Right lobe of liver (tissue), 4 donors: Measurements from ENCODE around the gene ASAH2.

Experiments used
- POLR2A ChIP-seq: fragments of 450-650 bp; IDR thresholded peaks from one replicate; pipeline ENCODE4 v1.6.1; 2017; ENCODE audit warnings: antibody characterized with exemption, mild to moderate bottlenecking
- TF ChIP-seq, protein P1 (sequence below), 4 donors: fragments of 200-600 bp in 3 of 4; fragments of 450-650 bp in 1 of 4; IDR thresholded peaks; one replicate each; pipeline versions ENCODE4 v1.5.1 to v1.8.0; 2016 to 2022; ENCODE audit warnings: antibody characterized with exemption in 4 of 4, mild to moderate bottlenecking in 2 of 4
- donor health status: DM: no; HTN: no; CAD: no.
- donor health status: DM: no; HTN: no; CAD: no.
- donor health status: DM: no; HTN: yes; CAD: no.

DNA sequence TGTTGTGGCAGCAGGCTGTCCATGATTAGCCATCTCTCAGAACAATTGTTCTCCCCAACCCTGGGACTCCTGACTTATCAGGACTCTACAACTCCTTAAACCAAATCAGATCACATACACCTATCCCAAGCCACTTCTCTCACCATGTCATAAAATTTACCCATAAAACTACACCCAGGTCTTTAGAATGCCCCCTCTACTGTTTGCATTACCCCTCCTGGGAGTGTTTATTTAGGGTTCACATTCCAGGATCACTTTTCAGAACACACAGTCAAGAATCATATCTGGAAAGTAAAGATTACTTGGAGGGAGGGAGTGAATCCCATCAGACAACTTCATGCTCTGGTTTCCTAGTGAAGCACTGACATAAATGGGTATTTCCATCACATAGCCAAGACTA is 7.1 kb downstream of the ASAH2 start:
- TF ChIP-seq, protein P1, sequence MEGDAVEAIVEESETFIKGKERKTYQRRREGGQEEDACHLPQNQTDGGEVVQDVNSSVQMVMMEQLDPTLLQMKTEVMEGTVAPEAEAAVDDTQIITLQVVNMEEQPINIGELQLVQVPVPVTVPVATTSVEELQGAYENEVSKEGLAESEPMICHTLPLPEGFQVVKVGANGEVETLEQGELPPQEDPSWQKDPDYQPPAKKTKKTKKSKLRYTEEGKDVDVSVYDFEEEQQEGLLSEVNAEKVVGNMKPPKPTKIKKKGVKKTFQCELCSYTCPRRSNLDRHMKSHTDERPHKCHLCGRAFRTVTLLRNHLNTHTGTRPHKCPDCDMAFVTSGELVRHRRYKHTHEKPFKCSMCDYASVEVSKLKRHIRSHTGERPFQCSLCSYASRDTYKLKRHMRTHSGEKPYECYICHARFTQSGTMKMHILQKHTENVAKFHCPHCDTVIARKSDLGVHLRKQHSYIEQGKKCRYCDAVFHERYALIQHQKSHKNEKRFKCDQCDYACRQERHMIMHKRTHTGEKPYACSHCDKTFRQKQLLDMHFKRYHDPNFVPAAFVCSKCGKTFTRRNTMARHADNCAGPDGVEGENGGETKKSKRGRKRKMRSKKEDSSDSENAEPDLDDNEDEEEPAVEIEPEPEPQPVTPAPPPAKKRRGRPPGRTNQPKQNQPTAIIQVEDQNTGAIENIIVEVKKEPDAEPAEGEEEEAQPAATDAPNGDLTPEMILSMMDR (IDR thresholded peaks at IDR 0.05) = no peak
- no peak for TF ChIP-seq POLR2A
